Stimulated activated CD8-positive, alpha-beta memory T cell treated with anti-CD3 and anti-CD28 coated beads, Interleukin-4, amount 100 ng/mL, for 4 hours (primary cell): ENCODE results near the gene RAB33B.
"Not testable (repeated sequence)": the region's sequence is repeated elsewhere in the genome, so short reads cannot be mapped to it uniquely, and the experiment has no call there.

ENCODE experiments used
- DNase-seq, 2 donors: peaks; one replicate each; pipeline ENCODE4 v3.0.0-alpha.2; 2020; ENCODE audit warnings: low read depth in 2 of 2, low spot score in 1 of 2

RAB33B gene

GRCh38 chr4:139461022-139461628 lies 7.2 kb downstream of the RAB33B start:
- no peak for DNase-seq

GRCh38 chr4:139464512-139464911 lies 10.6 kb downstream of the RAB33B start:
- DNase-seq, result not testable (repeated sequence)

GRCh38 chr4:139465922-139466321 lies 12.0 kb downstream of the RAB33B start:
- no peak for DNase-seq

- not testable (repeated sequence) for DNase-seq
Observed at GRCh38 chr4:139468756-139469155, 14.8 kb downstream of the RAB33B start.

GRCh38 chr4:139469216-139469615 lies 15.3 kb downstream of the RAB33B start:
- no peak for DNase-seq

GRCh38 chr4:139469869-139470268 lies 15.9 kb downstream of the RAB33B start:
- no peak for DNase-seq

GRCh38 chr4:139470295-139470694 lies 16.4 kb downstream of the RAB33B start:
- DNase-seq, result no peak

- no peak for DNase-seq
Observed at GRCh38 chr4:139470997-139471665, 17.2 kb downstream of the RAB33B start.

- DNase-seq, result no peak
Observed at GRCh38 chr4:139472852-139473251, 18.9 kb downstream of the RAB33B start.

- DNase-seq, result no peak
Observed at GRCh38 chr4:139476363-139476762, 22.4 kb downstream of the RAB33B start.

GRCh38 chr4:139481465-139481864 lies 27.5 kb downstream of the RAB33B start:
- DNase-seq, result no peak

- DNase-seq, result no peak
Observed at GRCh38 chr4:139483000-139483399, 29.1 kb downstream of the RAB33B start.

- DNase-seq, result no peak
Observed at GRCh38 chr4:139484783-139485311, 30.9 kb downstream of the RAB33B start.

GRCh38 chr4:139488442-139488841 lies 34.5 kb downstream of the RAB33B start:
- DNase-seq, result no peak

GRCh38 chr4:139489638-139490037 lies 35.7 kb downstream of the RAB33B start:
- no peak for DNase-seq

GRCh38 chr4:139492429-139492828 lies 38.5 kb downstream of the RAB33B start:
- no peak for DNase-seq

GRCh38 chr4:139493176-139493575 lies 39.3 kb downstream of the RAB33B start:
- no peak for DNase-seq

- DNase-seq, result no peak
Observed at GRCh38 chr4:139499186-139499585, 45.3 kb downstream of the RAB33B start.

GRCh38 chr4:139501117-139501516 lies 47.2 kb downstream of the RAB33B start:
- no peak for DNase-seq

- no peak for DNase-seq
Observed at GRCh38 chr4:139501527-139501926, 47.6 kb downstream of the RAB33B start.

GRCh38 chr4:139501927-139502899 lies 48.3 kb downstream of the RAB33B start:
- no peak for DNase-seq
